ENCODE results near the gene JSRP1.

The JSRP1 gene

DNA sequence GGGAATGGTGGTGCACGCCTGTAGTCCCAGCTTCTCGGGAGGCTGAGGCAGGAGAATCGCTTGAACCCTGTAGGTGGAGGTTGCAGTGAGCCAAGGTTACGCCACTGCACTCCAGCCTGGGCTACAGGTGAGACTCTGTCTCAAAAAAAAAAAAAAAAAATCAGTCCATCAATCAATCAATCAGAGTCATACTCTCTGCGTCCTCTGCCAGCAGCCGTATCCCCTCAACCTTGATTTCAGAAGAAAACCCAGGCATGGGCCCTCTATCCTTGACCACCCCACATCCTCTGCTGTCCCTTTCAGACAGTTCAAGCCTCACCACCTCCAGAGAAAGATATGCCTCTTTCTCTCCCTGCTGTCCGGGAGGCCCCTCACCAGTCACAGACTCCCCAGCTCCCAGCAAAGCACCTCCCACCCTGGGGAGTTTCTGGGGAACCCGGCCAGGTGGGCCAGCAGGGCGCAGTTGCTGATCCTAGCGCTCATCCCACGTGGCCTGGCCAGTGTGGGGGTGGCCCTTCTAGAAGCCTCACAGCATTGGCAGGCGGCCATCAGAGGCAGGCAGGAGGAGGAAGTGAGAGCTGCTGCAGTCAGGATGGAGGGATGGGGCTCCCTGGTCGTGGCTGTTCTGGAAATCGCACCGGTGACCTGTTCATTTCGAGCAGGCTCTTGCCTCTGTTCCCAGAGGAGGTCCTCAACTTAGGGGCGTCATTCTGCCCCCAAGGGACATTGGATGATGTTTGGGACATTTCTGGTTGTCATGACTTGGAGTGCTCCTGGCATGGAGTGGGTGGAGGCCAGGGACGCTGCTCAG, 10.2 kb upstream of the JSRP1 start:
- DNase-seq, result peak in 1 of 2 experiments; percentile 37

GRCh38 chr19:2261438-2262172, 5.4 kb upstream of the JSRP1 start:
- DNase-seq, result no peak

DNA sequence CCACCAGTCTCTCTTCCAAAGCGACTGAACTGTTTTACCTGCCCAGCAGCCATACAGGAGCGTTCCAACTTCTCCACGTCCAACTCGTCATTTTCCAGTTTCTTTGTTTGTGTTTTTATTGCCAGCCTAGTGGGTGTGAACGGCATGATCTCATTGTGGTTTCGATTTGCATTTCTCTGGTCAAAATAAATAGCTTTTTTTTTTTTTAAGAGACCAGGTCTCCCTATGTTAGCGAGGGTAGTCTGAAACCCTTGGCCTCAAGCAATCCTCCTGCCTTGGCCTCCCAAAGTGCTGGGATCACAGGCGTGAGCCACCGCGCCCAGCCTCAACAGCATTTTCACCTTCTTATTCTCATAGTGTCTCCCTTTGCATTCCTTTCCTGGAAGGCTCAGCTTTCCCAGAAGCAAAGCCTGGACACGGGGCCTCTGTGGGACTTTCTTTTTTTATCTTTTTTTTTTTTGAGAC, 4.2 kb upstream of the JSRP1 start:
- no peak for DNase-seq

GRCh38 chr19:2259336-2259735, 3.1 kb upstream of the JSRP1 start:
- DNase-seq, result no peak

DNA sequence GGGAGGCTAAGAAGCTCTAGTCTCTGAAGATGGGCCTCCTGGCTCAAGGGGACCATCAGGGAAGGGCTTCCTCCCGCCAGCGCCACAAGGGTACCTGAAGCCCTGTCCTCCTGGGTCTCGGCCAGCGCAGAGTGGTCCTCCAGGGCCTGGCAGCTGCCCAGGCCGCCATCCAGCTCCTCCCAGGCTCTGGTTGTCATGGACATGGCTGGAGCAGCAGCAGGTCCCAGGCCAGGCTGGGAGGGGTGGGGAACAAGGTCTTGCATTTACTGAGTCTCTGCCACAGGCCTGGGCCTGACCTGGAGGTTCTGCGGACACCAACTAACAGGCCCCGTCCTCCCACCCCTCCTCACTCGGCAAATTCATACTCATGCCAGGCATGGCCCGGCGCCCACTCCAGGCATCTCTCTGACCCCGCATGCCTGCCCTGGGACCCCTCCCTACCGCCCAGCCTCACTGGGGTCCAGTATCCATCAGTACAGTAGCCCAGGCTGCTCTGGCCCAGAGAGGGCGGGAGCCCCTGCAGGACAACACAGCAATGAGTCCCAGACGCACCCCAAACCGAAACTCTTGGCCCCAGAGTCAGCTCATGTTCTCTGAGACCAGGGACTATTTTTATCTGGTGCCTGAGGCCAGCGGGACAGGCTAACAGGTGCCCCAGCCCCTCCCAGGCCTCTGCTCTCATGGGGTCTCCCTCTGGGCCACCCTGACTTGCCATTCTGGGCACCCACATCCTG, 938 bp downstream of the JSRP1 start:
- no peak for DNase-seq

- DNase-seq, result no peak
Measured at GRCh38 chr19:2254064-2254872, 1.9 kb downstream of the JSRP1 start.

- no peak for DNase-seq
Measured at GRCh38 chr19:2253106-2254063, 2.8 kb downstream of the JSRP1 start.

GRCh38 chr19:2252797-2253105, 3.5 kb downstream of the JSRP1 start:
- DNase-seq, result no peak

GRCh38 chr19:2252055-2252796, 4.0 kb downstream of the JSRP1 start:
- DNase-seq, result no peak

DNA sequence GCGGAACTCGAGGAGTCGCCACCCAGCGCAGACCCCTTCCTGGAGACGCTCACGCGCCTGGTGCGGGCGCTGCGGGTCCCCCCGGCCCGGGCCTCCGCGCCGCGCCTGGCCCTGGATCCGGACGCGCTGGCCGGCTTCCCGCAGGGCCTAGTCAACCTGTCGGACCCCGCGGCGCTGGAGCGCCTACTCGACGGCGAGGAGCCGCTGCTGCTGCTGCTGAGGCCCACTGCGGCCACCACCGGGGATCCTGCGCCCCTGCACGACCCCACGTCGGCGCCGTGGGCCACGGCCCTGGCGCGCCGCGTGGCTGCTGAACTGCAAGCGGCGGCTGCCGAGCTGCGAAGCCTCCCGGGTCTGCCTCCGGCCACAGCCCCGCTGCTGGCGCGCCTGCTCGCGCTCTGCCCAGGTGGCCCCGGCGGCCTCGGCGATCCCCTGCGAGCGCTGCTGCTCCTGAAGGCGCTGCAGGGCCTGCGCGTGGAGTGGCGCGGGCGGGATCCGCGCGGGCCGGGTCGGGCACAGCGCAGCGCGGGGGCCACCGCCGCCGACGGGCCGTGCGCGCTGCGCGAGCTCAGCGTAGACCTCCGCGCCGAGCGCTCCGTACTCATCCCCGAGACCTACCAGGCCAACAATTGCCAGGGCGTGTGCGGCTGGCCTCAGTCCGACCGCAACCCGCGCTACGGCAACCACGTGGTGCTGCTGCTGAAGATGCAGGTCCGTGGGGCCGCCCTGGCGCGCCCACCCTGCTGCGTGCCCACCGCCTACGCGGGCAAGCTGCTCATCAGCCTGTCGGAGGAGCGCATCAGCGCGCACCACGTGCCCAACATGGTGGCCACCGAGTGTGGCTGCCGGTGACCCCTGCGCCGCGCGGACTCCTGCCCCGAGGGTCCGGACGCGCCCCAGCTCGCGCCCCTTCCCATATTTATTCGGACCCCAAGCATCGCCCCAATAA, 4.8 kb downstream of the JSRP1 start:
- DNase-seq, result no peak

DNA sequence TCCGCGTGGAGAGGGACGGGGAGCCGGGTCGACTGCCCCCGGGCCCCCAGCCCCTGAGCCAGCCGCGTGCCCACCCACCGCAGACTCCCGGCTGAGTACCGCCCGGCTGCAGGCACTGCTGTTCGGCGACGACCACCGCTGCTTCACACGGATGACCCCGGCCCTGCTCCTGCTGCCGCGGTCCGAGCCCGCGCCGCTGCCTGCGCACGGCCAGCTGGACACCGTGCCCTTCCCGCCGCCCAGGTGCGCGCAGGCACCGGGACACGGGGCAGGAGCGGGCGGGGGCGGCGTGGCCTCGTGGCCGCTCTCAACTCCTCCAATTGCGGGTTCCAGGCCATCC, 5.5 kb downstream of the JSRP1 start:
- no peak for DNase-seq

- no peak for DNase-seq
Measured at GRCh38 chr19:2249880-2250765, 6.1 kb downstream of the JSRP1 start.

- DNase-seq, result no peak
Measured at GRCh38 chr19:2249010-2249866, 7.0 kb downstream of the JSRP1 start, which contains the start of gene AMH. TSS of gene AMH (plus strand) at chr19:2249323. CDS start at chr19:2249333, 10 bp downstream.

- DNase-seq, result no peak
Measured at GRCh38 chr19:2248136-2249009, 7.8 kb downstream of the JSRP1 start.

DNA sequence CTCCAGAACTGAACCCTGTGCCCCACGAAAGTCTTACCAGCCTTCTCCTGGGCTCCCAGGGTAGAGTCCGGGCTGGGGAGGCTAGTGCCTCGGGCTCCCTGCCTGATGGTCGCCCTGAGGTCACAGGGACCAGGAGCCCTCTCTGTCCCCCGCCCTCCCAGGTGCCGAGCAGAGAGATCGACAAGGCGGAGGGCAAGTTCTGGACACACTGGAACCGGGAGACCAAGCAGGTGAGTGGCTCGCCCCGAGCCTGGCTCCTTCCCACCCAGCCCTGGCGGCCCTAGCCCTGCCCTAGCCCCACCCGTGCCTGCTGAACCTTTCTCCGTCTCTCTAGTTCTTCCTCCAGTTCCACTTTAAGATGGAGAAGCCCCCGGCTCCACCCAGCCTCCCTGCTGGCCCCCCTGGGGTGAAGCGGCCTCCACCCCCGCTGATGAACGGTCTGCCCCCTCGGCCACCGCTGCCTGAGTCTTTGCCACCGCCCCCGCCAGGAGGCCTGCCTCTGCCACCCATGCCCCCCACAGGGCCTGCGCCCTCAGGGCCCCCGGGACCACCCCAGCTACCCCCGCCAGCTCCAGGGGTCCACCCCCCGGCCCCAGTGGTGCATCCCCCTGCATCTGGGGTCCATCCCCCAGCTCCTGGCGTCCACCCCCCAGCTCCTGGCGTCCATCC, 8.7 kb downstream of the JSRP1 start:
- no peak for DNase-seq

DNA sequence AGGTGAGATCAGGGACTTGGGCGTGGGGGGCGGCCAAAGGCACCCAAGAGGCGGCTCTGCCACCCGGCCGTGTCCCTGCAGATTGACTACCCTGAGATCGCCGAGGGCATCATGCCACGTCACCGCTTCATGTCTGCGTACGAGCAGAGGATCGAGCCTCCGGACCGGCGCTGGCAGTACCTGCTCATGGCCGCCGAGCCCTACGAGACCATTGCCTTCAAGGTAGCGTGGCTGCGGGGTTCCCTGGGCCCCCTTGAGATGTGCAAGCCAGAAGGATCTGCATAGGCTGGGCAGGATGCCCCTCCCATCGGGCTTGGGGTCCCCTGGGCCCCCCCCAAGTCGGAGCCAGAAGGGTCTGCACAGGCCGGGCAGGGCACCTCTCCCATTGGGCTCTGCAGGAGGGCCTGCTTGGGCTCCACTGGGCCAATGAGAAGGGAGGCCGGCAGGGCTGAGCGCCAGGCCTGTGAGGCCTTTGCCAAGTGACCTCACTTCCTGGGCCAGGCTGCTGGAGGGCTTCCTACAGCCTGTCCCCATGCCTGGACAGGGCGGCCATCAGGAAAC, 9.3 kb downstream of the JSRP1 start:
- DNase-seq, result no peak
